ENCODE data around the gene AKAP6. TPM values are rescaled to one million over a fixed set of nuclear protein-coding genes. Genes with fewer than 3 reads are reported as not detected.

AKAP6 gene
- total RNA-seq, 3 donors from 2014 or later, result 1.1 to 9.1 (median 4.6) TPM

- DNase-seq (ENCODE audit: low spot score in 2 of 2), result no peak
- H3K27me3 ChIP-seq, result no peaks in the 10 kb centered on the region
- no peak overlapping the region for H3K27ac ChIP-seq
- no peak overlapping the region for H3K4me3 ChIP-seq
- no peak for TF ChIP-seq POLR2A (IDR thresholded peaks at IDR 0.05)
- no peak for TF ChIP-seq POLR2AphosphoS5 (IDR thresholded peaks at IDR 0.05)
- TF ChIP-seq, protein P1, sequence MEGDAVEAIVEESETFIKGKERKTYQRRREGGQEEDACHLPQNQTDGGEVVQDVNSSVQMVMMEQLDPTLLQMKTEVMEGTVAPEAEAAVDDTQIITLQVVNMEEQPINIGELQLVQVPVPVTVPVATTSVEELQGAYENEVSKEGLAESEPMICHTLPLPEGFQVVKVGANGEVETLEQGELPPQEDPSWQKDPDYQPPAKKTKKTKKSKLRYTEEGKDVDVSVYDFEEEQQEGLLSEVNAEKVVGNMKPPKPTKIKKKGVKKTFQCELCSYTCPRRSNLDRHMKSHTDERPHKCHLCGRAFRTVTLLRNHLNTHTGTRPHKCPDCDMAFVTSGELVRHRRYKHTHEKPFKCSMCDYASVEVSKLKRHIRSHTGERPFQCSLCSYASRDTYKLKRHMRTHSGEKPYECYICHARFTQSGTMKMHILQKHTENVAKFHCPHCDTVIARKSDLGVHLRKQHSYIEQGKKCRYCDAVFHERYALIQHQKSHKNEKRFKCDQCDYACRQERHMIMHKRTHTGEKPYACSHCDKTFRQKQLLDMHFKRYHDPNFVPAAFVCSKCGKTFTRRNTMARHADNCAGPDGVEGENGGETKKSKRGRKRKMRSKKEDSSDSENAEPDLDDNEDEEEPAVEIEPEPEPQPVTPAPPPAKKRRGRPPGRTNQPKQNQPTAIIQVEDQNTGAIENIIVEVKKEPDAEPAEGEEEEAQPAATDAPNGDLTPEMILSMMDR (IDR thresholded peaks at IDR 0.05), result no peak
- H3K9me3 ChIP-seq, result no peaks in the 10 kb centered on the region
- no peaks in the 10 kb centered on the region for H3K4me1 ChIP-seq
- intact Hi-C loops (cut with DNase I; ENCODE audit: low total_unique reads), result no loop called here
- H3K36me3 ChIP-seq, result no peaks in the 10 kb centered on the region
Measured at GRCh38 chr14:32737621-32738020, 408.5 kb downstream of the AKAP6 start.

GRCh38 chr14:32738206-32738871 is 409.2 kb downstream of the AKAP6 start:
- H3K27ac ChIP-seq, result no peak overlapping the region
- H3K4me1 ChIP-seq, result no peaks in the 10 kb centered on the region
- DNase-seq (ENCODE audit: low spot score in 2 of 2), result no peak
- TF ChIP-seq POLR2AphosphoS5 (IDR thresholded peaks at IDR 0.05) (no peak), POLR2A (IDR thresholded peaks at IDR 0.05) (no peak)
- TF ChIP-seq, protein P1 (IDR thresholded peaks at IDR 0.05), result no peak
- intact Hi-C loops (cut with DNase I; ENCODE audit: low total_unique reads), result no loop called here
- no peaks in the 10 kb centered on the region for H3K9me3 ChIP-seq
- H3K36me3 ChIP-seq, result no peaks in the 10 kb centered on the region
- H3K4me3 ChIP-seq, result no peak overlapping the region
- H3K27me3 ChIP-seq, result no peaks in the 10 kb centered on the region

DNA sequence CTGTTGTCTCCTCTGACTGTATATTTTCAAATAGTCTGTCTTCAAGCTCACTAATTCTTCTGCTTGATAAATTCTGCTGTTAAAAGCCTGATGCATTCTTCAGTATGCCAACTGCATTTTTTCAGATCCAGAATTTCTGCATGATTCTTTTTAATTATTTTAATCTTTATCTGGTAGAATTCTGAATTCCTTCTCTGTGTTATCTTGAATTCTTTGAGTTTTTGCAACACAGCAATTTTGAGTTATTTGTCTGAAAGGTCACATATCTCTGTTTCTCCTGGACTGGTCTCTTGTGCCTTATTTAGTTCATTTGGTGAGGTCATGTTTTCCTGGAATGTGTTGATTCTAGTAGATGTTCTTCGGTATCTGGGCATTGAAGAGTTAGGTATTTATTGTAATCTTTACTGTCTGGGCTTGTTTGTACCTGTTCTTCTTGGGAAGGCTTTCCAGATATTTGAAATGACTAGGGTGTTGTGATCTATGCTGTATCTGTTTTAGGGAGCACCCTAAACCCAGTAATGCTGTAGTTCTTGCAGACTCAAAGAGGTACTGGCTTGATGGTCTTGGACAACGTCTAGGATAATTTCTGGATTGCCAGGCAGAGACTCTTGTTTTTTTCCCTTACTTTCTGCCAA is 415.8 kb downstream of the AKAP6 start:
- Histone ChIP-seq H3K36me3 (no peaks in the 10 kb centered on the region), H3K27me3 (no peaks in the 10 kb centered on the region), H3K27ac (no peak overlapping the region), H3K9me3 (no peaks in the 10 kb centered on the region), H3K4me3 (no peak overlapping the region), H3K4me1 (no peaks in the 10 kb centered on the region)
- DNase-seq (ENCODE audit: low spot score in 2 of 2), result no peak
- TF ChIP-seq POLR2AphosphoS5 (IDR thresholded peaks at IDR 0.05), result no peak
- intact Hi-C loops (cut with DNase I; ENCODE audit: low total_unique reads), result no loop called here

- H3K27ac ChIP-seq, result no peak overlapping the region
- TF ChIP-seq POLR2AphosphoS5 (IDR thresholded peaks at IDR 0.05), result no peak
- TF ChIP-seq, protein P1 (IDR thresholded peaks at IDR 0.05), result no peak
- TF ChIP-seq POLR2A (IDR thresholded peaks at IDR 0.05), result no peak
- H3K27me3 ChIP-seq, result no peaks in the 10 kb centered on the region
- H3K36me3 ChIP-seq, result no peaks in the 10 kb centered on the region
- no peaks in the 10 kb centered on the region for H3K4me1 ChIP-seq
- H3K4me3 ChIP-seq, result no peak overlapping the region
- no peak for DNase-seq (ENCODE audit: low spot score in 2 of 2)
- H3K9me3 ChIP-seq, result peaks cover 0 to 10% of the 10 kb centered on the region in 2 donors
- intact Hi-C loops (cut with DNase I; ENCODE audit: low total_unique reads), result loop anchor here (2.0 kb wide), 1 partner anchor 23 kb away; no protein-coding TSS in a partner anchor
Measured at GRCh38 chr14:32754209-32754608, 425.1 kb downstream of the AKAP6 start.

GRCh38 chr14:32756173-32756572 is 427.1 kb downstream of the AKAP6 start:
- TF ChIP-seq POLR2A (IDR thresholded peaks at IDR 0.05) (no peak), POLR2AphosphoS5 (IDR thresholded peaks at IDR 0.05) (no peak)
- TF ChIP-seq, protein P1 (IDR thresholded peaks at IDR 0.05), result no peak
- intact Hi-C loops (cut with DNase I; ENCODE audit: low total_unique reads), result no loop called here
- H3K9me3 ChIP-seq, result peaks cover 0 to 10% of the 10 kb centered on the region in 2 donors
- H3K27me3 ChIP-seq, result no peaks in the 10 kb centered on the region
- no peak overlapping the region for H3K27ac ChIP-seq
- H3K36me3 ChIP-seq, result no peaks in the 10 kb centered on the region
- H3K4me3 ChIP-seq, result no peak overlapping the region
- DNase-seq (ENCODE audit: low spot score in 2 of 2), result no peak
- H3K4me1 ChIP-seq, result no peaks in the 10 kb centered on the region
